GM23248 (cell line): Measurements from ENCODE around the gene DNAJC1. TPM values are rescaled to one million over a fixed set of nuclear protein-coding genes. Genes with fewer than 3 reads are reported as not detected.

ENCODE experiments used
- DNase-seq: peaks from one replicate; pipeline ENCODE4 v3.0.0-alpha.2; 2015
- H2AFZ ChIP-seq: fragments of 200-600 bp; sonication (generic); 2 replicates; pipeline ENCODE4 v1.6.1; 2016; ENCODE audit warnings: antibody characterized with exemption
- H3F3A ChIP-seq: fragments of 200-600 bp; sonication (generic); 2 replicates; pipeline ENCODE4 v1.6.1; 2016; ENCODE audit warnings: mild to moderate bottlenecking, antibody characterized with exemption, mixed run types; ENCODE audit not compliant: insufficient read depth
- H3K27ac ChIP-seq: fragments of 200-600 bp; sonication (generic); 2 replicates; pipeline ENCODE4 v1.5.1; 2016; ENCODE audit warnings: mild to moderate bottlenecking
- H3K27me3 ChIP-seq: fragments of 200-600 bp; sonication (generic); replicated peaks from 2 replicates; pipeline ENCODE4 v1.6.1; 2016; ENCODE audit warnings: mild to moderate bottlenecking; ENCODE audit not compliant: insufficient read depth
- H3K36me3 ChIP-seq: fragments of 200-600 bp; sonication (generic); 2 replicates; pipeline ENCODE4 v1.6.1; 2016; ENCODE audit warnings: low read depth, mild to moderate bottlenecking
- H3K4me1 ChIP-seq: fragments of 200-600 bp; sonication (generic); 2 replicates; pipeline ENCODE4 v1.6.1; 2016; ENCODE audit warnings: mild to moderate bottlenecking; ENCODE audit not compliant: insufficient read depth
- H3K4me2 ChIP-seq: fragments of 200-600 bp; sonication (generic); one replicate; pipeline ENCODE4 v1.6.1; 2016; ENCODE audit warnings: mild to moderate bottlenecking; ENCODE audit not compliant: unreplicated experiment
- H3K4me3 ChIP-seq: fragments of 200-600 bp; sonication (generic); 2 replicates; pipeline ENCODE4 v1.5.1; 2016; ENCODE audit warnings: mild to moderate bottlenecking
- H3K79me2 ChIP-seq: fragments of 200-600 bp; sonication (generic); 2 replicates; pipeline ENCODE4 v1.6.1; 2016; ENCODE audit warnings: mild to moderate bottlenecking; ENCODE audit not compliant: insufficient read depth
- H3K9ac ChIP-seq: fragments of 200-600 bp; sonication (generic); 2 replicates; pipeline ENCODE4 v1.6.1; 2016; ENCODE audit warnings: mild to moderate bottlenecking
- H3K9me2 ChIP-seq: fragments of 200-600 bp; sonication (generic); 2 replicates; pipeline ENCODE4 v1.6.1; 2016; ENCODE audit warnings: mixed run types, mild to moderate bottlenecking, moderate library complexity; ENCODE audit not compliant: insufficient read depth
- H3K9me3 ChIP-seq: fragments of 200-600 bp; sonication (generic); one replicate; pipeline ENCODE4 v1.6.1; 2017; ENCODE audit warnings: low read depth
- H4K20me1 ChIP-seq: fragments of 200-600 bp; sonication (generic); 2 replicates; pipeline ENCODE4 v1.6.0; 2016; ENCODE audit not compliant: insufficient read depth
- EZH2 ChIP-seq: fragments of 200-600 bp; sonication (generic); IDR thresholded peaks from 2 replicates; pipeline ENCODE4 v1.6.1; 2018; ENCODE audit warnings: antibody characterized with exemption, mild to moderate bottlenecking; ENCODE audit not compliant: insufficient read depth, poor library complexity, severe bottlenecking
- EZH2phosphoT487 ChIP-seq: fragments of 200-600 bp; sonication (generic); IDR thresholded peaks from 2 replicates; pipeline ENCODE4 v1.6.1; 2018; ENCODE audit warnings: antibody characterized with exemption, moderate library complexity, mild to moderate bottlenecking, low read depth; ENCODE audit not compliant: insufficient read depth
- WGBS, 2 experiments: methylation state at CpG; one replicate each; pipeline ENCODE4 v1.1.6; 2015 to 2017; ENCODE audit warnings: low lambda C conversion rate in 2 of 2, low coverage in 1 of 2; ENCODE audit errors: missing lambda C conversion rate in 2 of 2; 5-methylcytosine and 5-hydroxymethylcytosine counted together
- in situ Hi-C: fragments of 300-500 bp; cut with MboI; formaldehyde crosslinking; loops from 2 replicates; pipeline ENCODE4 v1.15.0; 2020
- polyA plus RNA-seq: library from polyadenylated mRNA; unstranded; fragments of >200 nt; fragmentation: Nextera tagmentation; extraction: Ambion mirVana; gene quantifications from 2 replicates; pipeline ENCODE4 v1.2.1, GENCODE V29; 2016
- total RNA-seq: library from RNA; depleted of rRNA; stranded (reverse); fragments of >200 nt; shearing (Covaris generic); gene quantifications from 2 replicates; pipeline ENCODE4 v1.2.3, GENCODE V29; 2014

Gene DNAJC1
- total and polyA plus RNA-seq, 2 experiments from 2014 or later, result 50.9 to 63.9 TPM

DNA sequence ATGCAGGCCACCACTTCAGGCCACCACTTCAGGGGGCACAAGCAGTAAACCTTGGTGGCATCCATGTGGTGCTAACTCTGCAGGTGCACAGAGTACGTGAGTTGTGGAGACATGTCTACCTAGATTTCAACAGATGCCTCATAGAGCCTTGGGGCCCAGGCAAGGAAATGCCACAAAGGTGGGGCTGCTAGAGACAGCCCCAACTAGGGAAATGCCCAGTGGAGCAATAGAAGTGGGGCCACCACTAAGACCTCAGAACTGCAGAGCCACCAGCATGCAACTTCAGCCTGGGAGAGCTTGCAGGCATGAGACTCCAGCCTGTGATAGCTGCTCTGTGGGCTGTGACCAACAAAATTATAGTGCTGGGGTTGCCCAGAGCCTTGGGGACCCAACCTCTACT is 107.6 kb downstream of the DNAJC1 start:
- Histone ChIP-seq H3K9ac (no peak overlapping the region), H3K4me1 (no peaks in the 10 kb centered on the region), H2AFZ (no peak overlapping the region), H3K4me3 (no peak overlapping the region), H3K36me3 (0 out of 2 replicates have a peak, but pooled peaks cover 4% of the 10 kb centered on the region), H3F3A (no peaks in the 10 kb centered on the region), H3K27me3 (no peaks in the 10 kb centered on the region), H3K9me3 (no peaks in the 10 kb centered on the region), H3K79me2 (no peaks in the 10 kb centered on the region), H4K20me1 (no peaks in the 10 kb centered on the region), H3K27ac (no peak overlapping the region), H3K4me2 (no peak overlapping the region), H3K9me2 (no peaks in the 10 kb centered on the region)
- in situ Hi-C loops, result no loop called here
- no peak for TF ChIP-seq EZH2phosphoT487
- TF ChIP-seq EZH2, result no peak
- DNase-seq, result no peak
- WGBS, 2 experiments, result 86 to 100% methylated on average over 1 of the region's 1 CpG

DNA sequence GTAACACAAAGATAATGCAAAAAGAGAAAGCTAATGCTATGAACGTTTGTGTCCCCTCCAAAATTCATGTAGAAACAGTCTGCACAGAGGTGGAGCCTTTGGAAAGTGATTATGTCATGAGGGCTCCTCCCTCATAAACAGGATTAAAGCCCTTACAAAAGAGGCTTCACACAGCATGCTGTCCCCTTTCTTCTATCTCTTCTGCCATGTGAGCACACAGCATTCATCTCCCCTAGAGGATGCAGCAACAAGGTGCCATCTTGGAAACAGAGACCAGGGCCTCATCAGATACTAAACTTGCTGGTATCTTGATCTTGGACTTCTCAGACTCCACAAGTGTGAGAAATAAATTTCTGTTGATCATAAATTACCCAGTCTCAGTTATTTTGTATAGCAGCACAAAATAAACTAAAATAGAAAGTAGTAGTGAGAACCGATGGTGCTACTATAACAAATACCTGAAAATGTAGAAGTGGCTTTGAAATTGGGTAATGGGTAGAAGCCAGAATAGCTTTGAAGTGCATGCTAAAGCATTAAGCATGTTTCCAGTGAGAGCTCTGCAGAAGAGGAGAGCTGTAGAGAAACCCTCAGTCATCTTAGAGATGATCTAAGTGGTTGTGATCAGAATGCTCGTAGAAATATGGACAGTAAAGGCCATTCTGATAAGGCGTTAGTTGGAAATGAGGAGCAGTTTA is 108.7 kb downstream of the DNAJC1 start:
- Histone ChIP-seq H3K9ac (no peak overlapping the region), H3F3A (no peaks in the 10 kb centered on the region), H2AFZ (no peak overlapping the region), H3K9me3 (no peaks in the 10 kb centered on the region), H4K20me1 (no peaks in the 10 kb centered on the region), H3K79me2 (no peaks in the 10 kb centered on the region), H3K27ac (no peak overlapping the region), H3K9me2 (no peaks in the 10 kb centered on the region), H3K4me1 (no peaks in the 10 kb centered on the region), H3K36me3 (peaks cover 2% of the 10 kb centered on the region; the same call in 1 of the 2 replicates), H3K4me2 (no peak overlapping the region), H3K27me3 (no peaks in the 10 kb centered on the region), H3K4me3 (no peak overlapping the region)
- WGBS, 2 experiments, result 93 to 99% methylated on average over 4 of the region's 4 CpGs
- in situ Hi-C loops, result no loop called here
- TF ChIP-seq EZH2phosphoT487 (no peak), EZH2 (no peak)
- no peak for DNase-seq

DNA sequence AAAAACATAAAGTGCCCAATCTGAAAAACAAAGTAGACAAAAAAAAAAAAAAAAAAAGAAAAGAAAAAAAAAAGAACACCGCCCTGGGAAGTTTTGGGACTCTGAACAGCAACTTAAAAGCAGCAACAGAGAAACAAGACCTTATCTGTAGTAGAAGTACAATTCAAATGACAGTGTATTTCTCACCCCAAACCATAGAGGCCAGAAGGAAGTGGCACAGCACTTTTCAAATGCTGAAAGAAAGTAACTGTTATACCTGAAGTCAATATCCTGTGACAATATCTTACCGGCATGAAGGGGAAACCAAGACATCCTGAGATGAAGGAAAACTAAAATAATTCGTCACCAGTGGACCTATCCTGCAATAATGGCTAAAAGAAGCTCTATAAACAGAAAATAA is 112.1 kb downstream of the DNAJC1 start:
- Histone ChIP-seq H3K27ac (no peak overlapping the region), H3K79me2 (peaks cover 8% of the 10 kb centered on the region), H3K36me3 (no peaks in the 10 kb centered on the region; the same call in 1 of the 2 replicates), H3K27me3 (no peaks in the 10 kb centered on the region), H3F3A (no peaks in the 10 kb centered on the region), H2AFZ (no peak overlapping the region), H3K9me3 (no peaks in the 10 kb centered on the region), H3K4me1 (no peaks in the 10 kb centered on the region), H3K4me2 (no peak overlapping the region), H3K4me3 (no peak overlapping the region), H4K20me1 (0 out of 2 replicates have a peak, but pooled peaks cover 3% of the 10 kb centered on the region), H3K9me2 (no peaks in the 10 kb centered on the region), H3K9ac (no peak overlapping the region)
- 95 to 100% methylated on average over 3 of the region's 3 CpGs for WGBS, 2 experiments
- no peak for DNase-seq
- in situ Hi-C loops, result no loop called here
- TF ChIP-seq EZH2 (no peak), EZH2phosphoT487 (no peak)

DNA sequence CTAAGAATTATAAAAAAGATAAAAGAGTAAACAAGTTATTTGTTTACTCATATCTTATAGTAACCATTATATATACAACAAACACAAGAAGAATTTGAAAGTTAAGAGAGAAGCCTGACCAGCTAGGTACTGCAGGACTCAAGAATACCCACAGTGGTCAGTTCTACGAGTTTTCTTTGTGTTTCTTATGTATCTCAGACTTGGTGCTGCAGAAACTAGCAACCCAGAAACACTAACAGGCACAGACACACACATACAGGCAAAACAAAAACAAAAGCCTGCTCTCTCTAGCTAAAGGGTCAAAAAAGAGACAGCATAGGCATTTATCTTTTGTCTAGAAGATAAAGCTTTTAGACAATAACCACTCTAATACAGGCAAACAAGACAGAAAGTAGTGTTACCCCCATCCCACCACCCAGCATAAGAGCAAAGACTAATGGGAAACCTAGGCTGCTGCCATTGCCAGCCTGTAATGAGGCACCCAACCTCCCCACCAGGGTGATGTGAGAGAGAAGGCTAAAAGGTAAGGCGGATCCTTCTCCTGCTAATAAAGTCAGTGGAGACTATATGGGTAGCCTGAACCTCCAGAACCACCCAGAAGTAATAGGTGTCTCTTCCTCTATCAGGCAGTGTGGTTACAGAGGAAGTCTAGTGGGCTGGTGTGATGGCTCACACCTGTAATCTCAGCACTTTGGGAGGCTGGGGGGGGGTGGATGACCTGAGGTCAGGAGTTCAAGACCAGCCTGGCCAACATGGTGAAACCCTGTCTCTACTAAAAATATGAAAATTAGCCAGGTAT is 113.9 kb downstream of the DNAJC1 start:
- Histone ChIP-seq H3K9me2 (no peaks in the 10 kb centered on the region), H3K9me3 (peaks cover 6% of the 10 kb centered on the region), H3K4me2 (no peak overlapping the region), H3K4me3 (no peak overlapping the region), H3K79me2 (peaks cover 25% of the 10 kb centered on the region), H3K4me1 (no peaks in the 10 kb centered on the region), H3K36me3 (no peaks in the 10 kb centered on the region; the same call in 1 of the 2 replicates), H3K27me3 (no peaks in the 10 kb centered on the region), H4K20me1 (0 out of 2 replicates have a peak, but pooled peaks cover 3% of the 10 kb centered on the region), H3K27ac (no peak overlapping the region), H3F3A (no peaks in the 10 kb centered on the region), H2AFZ (no peak overlapping the region), H3K9ac (no peak overlapping the region)
- TF ChIP-seq EZH2 (no peak), EZH2phosphoT487 (no peak)
- 100% methylated on average over 2 of the region's 2 CpGs for WGBS, 2 experiments
- in situ Hi-C loops, result no loop called here
- no peak for DNase-seq
